ENCODE measurements around the gene AQP12A. TPM values are rescaled to one million over a fixed set of nuclear protein-coding genes. Genes with fewer than 3 reads are reported as not detected.
"Not testable (repeated sequence)": the region's sequence is repeated elsewhere in the genome, so short reads cannot be mapped to it uniquely, and the experiment has no call there.

The AQP12A gene
- total RNA-seq, 4 donors from 2014 or later: not detected

DNA sequence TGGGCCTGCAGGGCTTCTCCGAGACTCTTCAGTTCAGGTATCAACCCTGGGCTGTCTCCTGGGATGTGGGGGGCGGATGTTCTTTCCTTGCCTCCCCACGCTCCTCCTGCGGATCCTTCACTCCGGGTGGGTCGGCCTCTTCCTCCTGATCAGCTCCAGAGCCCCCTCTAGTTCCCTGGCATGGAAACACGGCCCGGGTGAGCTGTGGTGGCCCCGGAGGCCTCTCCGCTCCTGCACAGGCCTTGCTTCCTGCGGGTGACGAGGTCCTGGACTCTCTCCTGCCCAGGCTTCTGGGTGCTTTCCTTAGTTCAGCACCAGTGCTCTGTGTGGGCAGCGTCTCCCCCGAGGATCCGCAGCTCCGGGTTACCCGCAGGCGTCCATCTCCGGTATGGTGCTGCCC is 3.9 kb downstream of the AQP12A start:
- no CpG with 5 or more reads among the region's 19 CpGs for WGBS, 2 donors
- H3K9me3 ChIP-seq; DNase-seq; H3K4me1 ChIP-seq; intact Hi-C loops (cut with DNase I); H3K27ac ChIP-seq; H3K36me3 ChIP-seq; H3K4me3 ChIP-seq: not testable (repeated sequence)
- H3K27me3 ChIP-seq: peaks cover 0 to 10% (median 0%) of the 10 kb centered on the region in 4 donors

DNA sequence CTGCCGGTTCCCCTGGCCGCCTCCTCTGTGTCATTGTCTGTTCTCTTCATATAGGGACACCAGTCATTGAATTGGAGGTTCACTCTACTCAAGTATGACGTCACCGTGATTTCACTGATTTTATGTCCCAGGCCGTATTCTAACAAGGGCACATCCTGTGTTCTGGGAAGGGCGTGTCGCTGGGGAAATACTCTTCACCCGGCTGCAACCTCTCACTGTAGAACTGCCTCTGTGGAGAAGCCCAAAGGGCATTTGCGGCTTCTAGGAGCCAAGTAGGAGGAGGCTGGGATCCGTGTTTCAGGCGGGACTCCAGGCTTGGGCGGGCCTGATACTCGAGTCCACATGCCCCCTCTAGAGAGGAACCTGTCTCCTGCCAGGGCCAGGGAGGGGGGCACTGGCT is 4.8 kb downstream of the AQP12A start:
- H3K4me1 ChIP-seq; H3K9me3 ChIP-seq; DNase-seq; H3K4me3 ChIP-seq; H3K36me3 ChIP-seq; H3K27ac ChIP-seq; intact Hi-C loops (cut with DNase I): not testable (repeated sequence)
- no CpG with 5 or more reads among the region's 13 CpGs for WGBS, 2 donors
- peaks cover 0 to 19% (median 0%) of the 10 kb centered on the region in 4 donors for H3K27me3 ChIP-seq

DNA sequence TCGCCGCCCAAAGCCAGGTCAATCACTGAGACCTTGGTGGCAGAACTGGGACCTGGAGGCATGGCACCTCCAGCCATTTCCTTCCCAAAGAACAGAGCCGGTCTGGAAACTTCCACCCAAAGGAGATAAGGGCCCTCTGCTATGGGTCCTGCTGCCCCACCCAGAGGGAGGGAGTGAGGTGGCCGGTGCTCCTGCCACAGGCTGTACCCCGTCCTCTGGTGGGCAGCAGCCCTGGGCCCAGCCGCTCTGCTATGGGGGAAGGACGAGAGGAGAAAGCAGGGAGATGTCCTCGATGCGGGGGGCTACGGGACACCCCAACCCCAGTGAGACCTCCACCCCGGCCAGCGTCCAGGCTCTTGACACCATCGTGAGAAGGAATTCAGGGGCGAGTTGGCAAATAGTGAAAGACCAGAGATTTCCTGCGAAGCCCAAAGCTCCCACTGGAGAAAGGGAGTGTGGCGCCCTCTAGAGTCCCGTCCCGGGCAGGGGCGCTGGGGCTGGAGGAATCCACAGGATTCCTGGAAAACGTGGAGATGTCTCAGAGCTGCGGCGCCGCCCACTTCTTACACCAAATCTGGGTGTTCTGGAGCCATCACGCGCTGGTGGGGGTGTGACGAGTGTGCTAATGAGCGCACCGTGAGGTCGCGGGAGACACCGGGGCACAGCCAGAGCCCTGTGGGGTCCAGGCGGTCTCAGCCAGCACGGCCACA is 7.3 kb downstream of the AQP12A start:
- intact Hi-C loops (cut with DNase I); DNase-seq; H3K4me1 ChIP-seq; H3K36me3 ChIP-seq; H3K9me3 ChIP-seq; H3K27ac ChIP-seq; H3K4me3 ChIP-seq: not testable (repeated sequence)
- peaks cover 0 to 44% (median 0%) of the 10 kb centered on the region in 4 donors for H3K27me3 ChIP-seq
- no CpG with 5 or more reads among the region's 33 CpGs for WGBS, 2 donors

DNA sequence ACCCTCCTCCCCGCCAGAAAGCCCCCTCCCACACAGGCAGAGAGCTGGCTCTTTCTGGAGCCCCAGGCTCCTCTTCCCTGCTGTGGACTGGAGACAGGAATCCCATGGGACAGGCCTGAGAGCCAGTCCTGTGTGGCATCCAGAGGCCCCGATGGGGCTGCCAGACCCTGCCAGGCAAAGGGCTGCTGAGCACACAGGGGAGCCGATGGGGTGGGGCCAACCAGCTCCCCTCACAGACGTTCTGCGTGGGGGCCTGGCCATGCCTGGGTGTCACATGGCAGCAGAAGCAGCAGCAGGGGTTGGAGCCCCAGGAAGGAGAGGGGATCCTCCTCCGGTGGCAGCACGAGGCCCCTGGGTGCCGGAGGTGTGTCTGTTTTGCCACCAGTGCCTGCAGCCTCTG is 8.2 kb downstream of the AQP12A start:
- H3K36me3 ChIP-seq: not testable (repeated sequence)

DNA sequence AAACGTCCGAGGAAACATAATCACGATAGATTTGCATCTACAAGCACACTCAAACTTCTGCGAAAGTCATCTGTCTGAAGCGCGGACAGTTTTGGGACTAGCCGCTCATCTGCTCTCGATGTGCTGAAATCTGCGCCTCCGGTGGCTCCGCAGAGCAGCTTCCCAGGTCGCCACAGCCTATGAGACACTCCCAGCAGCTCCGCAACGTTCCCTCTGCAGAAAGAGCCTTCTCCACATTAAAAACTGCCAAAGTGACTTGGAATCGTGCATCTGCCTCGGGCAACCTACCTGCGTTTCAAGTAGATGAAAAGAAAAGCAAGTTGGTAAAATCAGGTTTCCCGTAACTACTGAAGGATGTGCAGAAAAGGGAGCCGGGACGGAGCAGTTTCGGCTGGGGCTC is 8.9 kb downstream of the AQP12A start:
- peaks cover 0 to 60% (median 0%) of the 10 kb centered on the region in 4 donors for H3K27me3 ChIP-seq
- intact Hi-C loops (cut with DNase I): loop anchor here (10.0 kb wide), 1 partner anchor 196 kb away; no protein-coding TSS in a partner anchor
- not testable (repeated sequence) for H3K4me1 ChIP-seq, H3K27ac ChIP-seq, H3K36me3 ChIP-seq, DNase-seq, H3K4me3 ChIP-seq, H3K9me3 ChIP-seq
- 65 to 72% methylated on average over 7 to 11 of the region's 21 CpGs for WGBS, 2 donors

More for the DNA sequence above, 8.2 kb downstream of the AQP12A start:
- H3K27me3 ChIP-seq: peaks cover 0 to 53% (median 0%) of the 10 kb centered on the region in 4 donors
- DNase-seq, H3K9me3 ChIP-seq, H3K27ac ChIP-seq, H3K4me1 ChIP-seq, H3K4me3 ChIP-seq: not testable (repeated sequence)
- 29 to 40% methylated on average over 1 to 5 of the region's 8 CpGs for WGBS, 2 donors
- intact Hi-C loops (cut with DNase I): loop anchor here (10.0 kb wide), 1 partner anchor 195 kb away; no protein-coding TSS in a partner anchor

DNA sequence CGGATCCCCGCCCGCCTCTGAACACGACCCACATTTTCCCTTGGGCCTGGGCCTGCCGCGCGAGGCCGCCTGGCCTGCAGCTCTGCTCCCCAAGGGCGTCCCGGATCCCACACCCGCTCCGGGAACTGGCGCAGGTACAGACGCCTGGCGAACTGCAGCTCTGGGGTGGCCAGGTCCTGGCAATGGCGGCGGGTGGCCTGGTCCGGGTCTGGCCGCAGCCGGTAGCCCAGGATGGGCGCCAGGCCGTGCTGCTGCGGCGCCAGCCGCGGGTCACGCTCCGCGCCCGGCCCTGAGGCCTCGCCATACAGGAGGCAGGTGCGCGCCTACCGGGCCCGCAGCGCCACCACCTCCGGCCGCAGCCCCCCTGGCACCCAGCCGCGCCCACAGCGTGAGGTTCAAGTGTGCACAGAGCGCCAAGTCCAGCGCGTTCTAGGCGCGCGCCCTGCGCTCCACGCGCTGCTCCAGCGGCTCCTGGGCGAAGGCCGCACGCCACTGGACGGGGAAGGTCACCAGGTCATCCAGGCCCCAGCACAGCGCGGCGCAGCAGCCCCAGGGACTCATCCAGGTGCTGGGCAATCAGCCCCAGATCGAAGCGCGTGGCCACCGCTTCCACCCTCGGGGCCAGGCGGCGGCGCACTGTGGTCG is 9.5 kb downstream of the AQP12A start:
- 96% methylated on average over 4 of the region's 67 CpGs; no CpG with 5 or more reads in 1 of the 2 donors for WGBS, 2 donors
- no peak overlapping the region for H3K4me3 ChIP-seq
- H3K9me3 ChIP-seq: no peaks in the 10 kb centered on the region
- H3K4me1 ChIP-seq: no peaks in the 10 kb centered on the region
- TF ChIP-seq POLR2A (IDR thresholded peaks at IDR 0.05): no peak
- TF ChIP-seq, protein P1, sequence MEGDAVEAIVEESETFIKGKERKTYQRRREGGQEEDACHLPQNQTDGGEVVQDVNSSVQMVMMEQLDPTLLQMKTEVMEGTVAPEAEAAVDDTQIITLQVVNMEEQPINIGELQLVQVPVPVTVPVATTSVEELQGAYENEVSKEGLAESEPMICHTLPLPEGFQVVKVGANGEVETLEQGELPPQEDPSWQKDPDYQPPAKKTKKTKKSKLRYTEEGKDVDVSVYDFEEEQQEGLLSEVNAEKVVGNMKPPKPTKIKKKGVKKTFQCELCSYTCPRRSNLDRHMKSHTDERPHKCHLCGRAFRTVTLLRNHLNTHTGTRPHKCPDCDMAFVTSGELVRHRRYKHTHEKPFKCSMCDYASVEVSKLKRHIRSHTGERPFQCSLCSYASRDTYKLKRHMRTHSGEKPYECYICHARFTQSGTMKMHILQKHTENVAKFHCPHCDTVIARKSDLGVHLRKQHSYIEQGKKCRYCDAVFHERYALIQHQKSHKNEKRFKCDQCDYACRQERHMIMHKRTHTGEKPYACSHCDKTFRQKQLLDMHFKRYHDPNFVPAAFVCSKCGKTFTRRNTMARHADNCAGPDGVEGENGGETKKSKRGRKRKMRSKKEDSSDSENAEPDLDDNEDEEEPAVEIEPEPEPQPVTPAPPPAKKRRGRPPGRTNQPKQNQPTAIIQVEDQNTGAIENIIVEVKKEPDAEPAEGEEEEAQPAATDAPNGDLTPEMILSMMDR (IDR thresholded peaks at IDR 0.05): no peak
- DNase-seq: no peak
- intact Hi-C loops (cut with DNase I): loop anchor here (10.0 kb wide), 1 partner anchor 196 kb away; no protein-coding TSS in a partner anchor
- H3K27ac ChIP-seq: no peak overlapping the region
- H3K36me3 ChIP-seq: no peaks in the 10 kb centered on the region
- H3K27me3 ChIP-seq: peaks cover 0 to 64% (median 0%) of the 10 kb centered on the region in 4 donors

DNA sequence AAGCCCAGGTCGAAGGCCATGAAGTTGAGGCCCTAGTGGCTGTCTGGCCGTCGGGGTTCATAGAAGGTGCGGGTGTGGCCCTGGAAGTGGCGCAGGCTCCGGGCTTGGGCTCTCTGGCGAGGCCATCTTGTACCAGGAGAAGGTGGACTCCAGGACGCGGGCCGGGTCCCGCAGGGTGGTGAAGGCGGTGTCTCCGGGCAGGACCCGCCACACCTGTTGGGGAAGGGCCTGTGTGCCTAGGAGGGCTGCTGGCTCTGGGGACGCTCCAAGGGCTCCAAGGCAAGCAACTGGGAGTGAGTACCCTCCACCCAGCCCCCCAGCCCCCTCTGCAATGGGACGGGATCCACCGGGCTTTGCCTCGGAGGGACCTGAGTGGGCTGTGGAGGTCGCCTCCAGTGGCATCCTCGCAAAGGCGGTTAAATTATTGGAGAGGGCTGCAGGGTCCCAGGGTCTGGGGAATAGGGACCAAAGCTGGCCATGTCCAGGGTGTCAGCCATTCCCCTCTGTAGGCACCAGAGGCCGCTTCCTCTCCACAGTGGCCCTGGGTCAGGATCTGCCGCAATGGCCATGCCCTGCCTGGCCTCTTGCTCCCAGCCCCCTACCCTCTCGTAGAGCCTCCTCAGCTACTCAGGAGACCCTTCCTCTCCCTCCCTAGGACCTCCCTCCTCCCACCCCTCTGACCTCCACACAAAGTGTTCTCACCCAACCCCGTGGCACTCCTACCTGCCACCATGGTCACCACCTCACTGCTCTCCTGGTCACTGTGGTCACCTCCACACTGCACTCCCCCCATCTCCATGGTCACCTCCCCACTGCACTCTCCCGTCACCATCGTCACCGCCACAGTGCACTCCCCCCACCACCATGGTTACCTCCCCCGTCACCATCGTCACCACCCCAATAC is 10.3 kb downstream of the AQP12A start:
- intact Hi-C loops (cut with DNase I): loop anchor here (10.0 kb wide), 1 partner anchor 197 kb away; no protein-coding TSS in a partner anchor
- WGBS, 2 donors: 81 to 82% methylated on average over 10 to 12 of the region's 30 CpGs
- Histone ChIP-seq H3K4me1 (no peaks in the 10 kb centered on the region), H3K4me3 (no peak overlapping the region), H3K9me3 (no peaks in the 10 kb centered on the region), H3K36me3 (no peaks in the 10 kb centered on the region), H3K27me3 (peaks cover 0 to 65% (median 0%) of the 10 kb centered on the region in 4 donors), H3K27ac (no peak overlapping the region)
- DNase-seq: no peak
- TF ChIP-seq, protein P1 (IDR thresholded peaks at IDR 0.05): no peak
- TF ChIP-seq POLR2A (IDR thresholded peaks at IDR 0.05): no peak
